Activated CD4-positive, CD25-positive, alpha-beta regulatory T cell treated with anti-CD3 and anti-CD28 coated beads, Interleukin-2, amount 50 U/mL, for 72 hours (primary cell): ENCODE data around the gene JAML.

ENCODE experiments used
- DNase-seq: peaks from one replicate; pipeline ENCODE4 v3.0.0; 2021

Gene JAML

GRCh38 chr11:118239509-118240205 is 14.8 kb upstream of the JAML start:
- DNase-seq = no peak

GRCh38 chr11:118238929-118239328 is 14.1 kb upstream of the JAML start:
- no peak for DNase-seq

- no peak for DNase-seq
These were observed 13.6 kb upstream of the JAML start for GRCh38 chr11:118238421-118238820.

- DNase-seq = no peak
These were observed 11.4 kb upstream of the JAML start for GRCh38 chr11:118236170-118236569.

GRCh38 chr11:118234833-118235232 is 10.0 kb upstream of the JAML start:
- no peak for DNase-seq

GRCh38 chr11:118233850-118234249 is 9.0 kb upstream of the JAML start:
- DNase-seq = no peak

- DNase-seq = no peak
These were observed 8.6 kb upstream of the JAML start for GRCh38 chr11:118233377-118233776.

GRCh38 chr11:118232659-118233058 is 7.8 kb upstream of the JAML start:
- no peak for DNase-seq

- no peak for DNase-seq
These were observed 6.7 kb upstream of the JAML start for GRCh38 chr11:118231461-118231860.

GRCh38 chr11:118230088-118230487 is 5.3 kb upstream of the JAML start:
- DNase-seq = no peak

- DNase-seq = no peak
These were observed 4.5 kb upstream of the JAML start for GRCh38 chr11:118229274-118229847.

- DNase-seq = no peak
These were observed 3.3 kb upstream of the JAML start for GRCh38 chr11:118227865-118228785.

GRCh38 chr11:118226781-118227180 is 2.0 kb upstream of the JAML start:
- no peak for DNase-seq

GRCh38 chr11:118226296-118226695 is 1.5 kb upstream of the JAML start:
- DNase-seq = no peak

GRCh38 chr11:118223992-118224391 is 819 bp downstream of the JAML start:
- no peak for DNase-seq

GRCh38 chr11:118223570-118223969 is 1.2 kb downstream of the JAML start:
- no peak for DNase-seq

- DNase-seq = no peak
These were observed 2.4 kb downstream of the JAML start for GRCh38 chr11:118222437-118222836.

- no peak for DNase-seq
These were observed 3.4 kb downstream of the JAML start for GRCh38 chr11:118221419-118221818.

GRCh38 chr11:118219732-118220131 is 5.1 kb downstream of the JAML start:
- DNase-seq = no peak

GRCh38 chr11:118219244-118219643 is 5.6 kb downstream of the JAML start:
- no peak for DNase-seq

GRCh38 chr11:118217575-118217974 is 7.2 kb downstream of the JAML start:
- no peak for DNase-seq

GRCh38 chr11:118216621-118217481 is 8.0 kb downstream of the JAML start:
- peak; percentile 57 for DNase-seq

- DNase-seq = no peak
These were observed 9.0 kb downstream of the JAML start for GRCh38 chr11:118215765-118216164.
